Activated CD8-positive, alpha-beta T cell treated with anti-CD3 and anti-CD28 coated beads, Interleukin-2, amount 10 ng/mL, durations not matched to agents 7 days and 5 days (primary cell): ENCODE results near the gene SLC38A8. TPM values are rescaled to one million over a fixed set of nuclear protein-coding genes. Genes with fewer than 3 reads are reported as not detected.

ENCODE experiments used
- ATAC-seq: fragments of 150-1000 bp; cut with Tn5 transposase; one replicate; pipeline ENCODE4 v1.10.0; 2021; ENCODE audit warnings: moderate library complexity
- CTCF ChIA-PET: fragments of 350-600 bp; sonication (Branson Sonifier 250); formaldehyde crosslinking; loops from one replicate; lab custom pipeline; 2021; ENCODE audit warnings: antibody characterized with exemption; lab: Charles Lee
- POLR2A ChIA-PET: fragments of 350-600 bp; sonication (Branson Sonifier 250); formaldehyde crosslinking; loops from one replicate; lab custom pipeline; 2021; ENCODE audit warnings: antibody characterized with exemption; lab: Charles Lee
- DNase-seq: peaks from one replicate; pipeline ENCODE4 v3.0.0-alpha.2; 2020
- H3K27ac Mint-ChIP-seq: one replicate; pipeline ENCODE4 v1.8.0; 2021; ENCODE audit warnings: mild to moderate bottlenecking, mixed read lengths
- H3K27me3 Mint-ChIP-seq: one replicate; pipeline ENCODE4 v1.8.0; 2021; ENCODE audit warnings: low read depth, mixed read lengths
- H3K36me3 Mint-ChIP-seq: one replicate; pipeline ENCODE4 v1.8.0; 2021; ENCODE audit warnings: low read depth, mixed read lengths
- H3K4me1 Mint-ChIP-seq: one replicate; pipeline ENCODE4 v1.8.0; 2021; ENCODE audit warnings: low read depth, mixed read lengths
- H3K4me3 Mint-ChIP-seq: one replicate; pipeline ENCODE4 v1.8.0; 2021; ENCODE audit warnings: mild to moderate bottlenecking, mixed read lengths
- H3K9me3 Mint-ChIP-seq: one replicate; pipeline ENCODE4 v1.8.0; 2022; ENCODE audit warnings: mixed read lengths; ENCODE audit not compliant: insufficient read depth
- total RNA-seq, 2 experiments: library from RNA; stranded (reverse); gene quantifications; one replicate each; pipeline ENCODE4 v1.2.3, GENCODE V29; 2021

SLC38A8 gene
- total RNA-seq, 2 experiments from 2014 or later, result not detected

DNA sequence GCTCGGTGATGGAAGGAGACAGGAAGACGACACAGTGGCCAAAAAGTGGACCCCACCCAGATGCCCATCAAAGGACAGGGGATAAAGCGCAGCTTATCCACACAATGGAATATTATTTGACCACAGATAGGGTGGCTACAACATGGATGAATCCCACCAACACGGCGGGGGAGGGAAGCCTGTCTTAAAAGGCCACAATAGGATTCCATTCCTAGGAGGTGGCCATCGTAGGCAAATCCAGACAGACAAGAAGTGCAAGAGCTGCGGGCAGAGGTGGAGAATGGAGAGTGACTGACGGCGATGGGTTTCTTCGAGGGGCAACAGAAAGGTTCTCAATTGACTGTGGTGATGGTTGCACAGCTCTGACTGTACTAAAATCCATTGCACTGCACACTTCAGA, 16.0 kb downstream of the SLC38A8 start:
- Mint-ChIP-seq H3K27me3 (peaks cover 26% of the 10 kb centered on the region), H3K27ac (no peak overlapping the region), H3K36me3 (no peaks in the 10 kb centered on the region), H3K4me1 (peaks cover 18% of the 10 kb centered on the region), H3K9me3 (peaks cover 1% of the 10 kb centered on the region), H3K4me3 (no peak overlapping the region)
- DNase-seq (no peak), ATAC-seq (no peak)
- CTCF ChIA-PET, result no interaction called here
- POLR2A ChIA-PET, result no interaction called here

DNA sequence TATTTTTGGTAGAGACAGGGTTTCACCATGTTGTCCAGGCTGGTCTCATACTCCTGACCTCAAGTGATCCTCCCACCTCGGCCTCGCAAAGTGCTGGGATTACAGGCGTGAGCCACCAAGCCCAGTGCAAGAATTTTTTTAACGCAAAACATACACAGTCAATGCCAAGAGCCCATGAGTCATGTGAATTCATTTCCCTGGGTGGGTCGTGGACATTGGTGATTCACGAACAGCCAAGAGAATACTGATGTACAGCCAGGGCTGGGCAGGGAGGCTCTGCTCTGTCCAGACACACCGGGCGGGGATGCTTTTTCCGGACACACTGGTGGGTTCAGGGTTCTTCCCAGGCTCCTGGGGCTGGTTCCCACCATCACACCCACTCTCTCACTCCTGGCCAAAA, 17.7 kb downstream of the SLC38A8 start:
- peaks cover 15% of the 10 kb centered on the region for H3K27me3 Mint-ChIP-seq
- no peak for DNase-seq
- ATAC-seq, result no peak
- no peak overlapping the region for H3K4me3 Mint-ChIP-seq
- ChIA-PET CTCF (no interaction called here), POLR2A (no interaction called here)
- no peaks in the 10 kb centered on the region for H3K36me3 Mint-ChIP-seq
- no peak overlapping the region for H3K27ac Mint-ChIP-seq
- peaks cover 12% of the 10 kb centered on the region for H3K4me1 Mint-ChIP-seq
- H3K9me3 Mint-ChIP-seq, result peaks cover 5% of the 10 kb centered on the region

DNA sequence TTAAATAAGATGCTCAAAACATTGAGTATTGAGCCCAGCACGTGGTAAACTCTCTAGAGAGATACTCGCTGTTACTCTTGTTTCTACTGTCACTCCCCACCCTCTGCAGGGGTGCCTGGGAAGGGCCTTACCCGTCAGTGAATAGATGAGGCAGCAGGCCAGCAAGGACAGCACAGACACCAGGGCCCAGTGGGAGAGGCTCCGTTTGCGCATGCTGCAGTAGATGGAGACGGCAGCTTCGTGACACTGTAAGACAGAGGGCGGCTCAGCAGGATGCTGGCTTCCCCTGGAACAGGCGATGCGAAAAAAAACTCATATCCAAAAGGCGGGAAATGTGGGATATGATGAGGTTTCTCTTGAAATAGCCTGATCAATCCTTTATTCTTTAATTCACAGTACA, 20.0 kb downstream of the SLC38A8 start:
- Mint-ChIP-seq H3K27me3 (peaks cover 13% of the 10 kb centered on the region), H3K36me3 (no peaks in the 10 kb centered on the region), H3K9me3 (peaks cover 5% of the 10 kb centered on the region), H3K4me3 (no peak overlapping the region), H3K27ac (no peak overlapping the region), H3K4me1 (no peaks in the 10 kb centered on the region)
- DNase-seq (no peak), ATAC-seq (no peak)
- ChIA-PET CTCF (no interaction called here), POLR2A (no interaction called here)

DNA sequence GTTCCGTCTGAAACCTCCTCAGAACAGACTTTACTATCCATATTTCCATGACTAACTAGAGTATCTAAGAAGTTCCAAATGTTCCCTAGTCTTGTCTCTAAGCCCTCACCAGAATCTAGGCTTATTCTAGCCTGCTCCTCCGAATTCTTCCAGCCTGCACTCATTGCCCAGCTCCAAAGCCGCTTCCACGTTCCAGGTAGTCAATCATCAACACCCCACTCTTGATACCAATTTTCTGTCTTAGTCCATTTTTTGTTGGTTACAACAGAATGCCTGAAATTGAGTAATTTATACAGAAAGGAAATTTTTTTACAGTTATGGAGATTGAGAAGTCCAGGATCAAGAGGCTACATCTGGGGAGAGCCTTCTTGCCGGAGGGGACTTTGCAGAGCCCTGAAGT, 21.1 kb downstream of the SLC38A8 start:
- Mint-ChIP-seq H3K27me3 (peaks cover 6% of the 10 kb centered on the region), H3K4me3 (no peak overlapping the region), H3K36me3 (no peaks in the 10 kb centered on the region), H3K27ac (no peak overlapping the region), H3K9me3 (peaks cover 5% of the 10 kb centered on the region), H3K4me1 (no peaks in the 10 kb centered on the region)
- POLR2A ChIA-PET, result no interaction called here
- ATAC-seq (no peak), DNase-seq (no peak)
- CTCF ChIA-PET, result no interaction called here

DNA sequence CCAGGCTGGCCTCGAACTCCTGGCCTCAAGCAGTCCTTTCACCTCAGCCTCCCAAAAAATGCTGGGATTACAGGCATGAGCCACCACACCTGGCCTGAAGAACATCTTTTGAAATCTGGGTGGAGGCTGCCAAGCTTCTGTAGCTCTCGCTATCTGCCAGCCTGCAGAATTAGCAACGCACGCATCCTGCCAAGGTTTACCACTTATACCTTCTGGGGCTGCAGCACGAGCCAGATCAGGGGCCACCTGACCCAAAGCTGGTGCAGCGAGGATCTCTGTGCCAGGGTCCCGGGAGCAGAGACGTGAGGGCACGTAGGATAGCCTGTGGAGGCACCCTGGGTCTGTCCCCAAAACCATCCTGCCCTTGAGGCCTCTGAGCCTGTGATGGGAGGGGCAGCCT, 22.2 kb downstream of the SLC38A8 start:
- no peaks in the 10 kb centered on the region for H3K4me1 Mint-ChIP-seq
- no peak for DNase-seq
- no peak overlapping the region for H3K27ac Mint-ChIP-seq
- ATAC-seq, result no peak
- H3K9me3 Mint-ChIP-seq, result peaks cover 5% of the 10 kb centered on the region
- H3K36me3 Mint-ChIP-seq, result no peaks in the 10 kb centered on the region
- peaks cover 4% of the 10 kb centered on the region for H3K27me3 Mint-ChIP-seq
- no peak overlapping the region for H3K4me3 Mint-ChIP-seq
- ChIA-PET CTCF (no interaction called here), POLR2A (no interaction called here)

DNA sequence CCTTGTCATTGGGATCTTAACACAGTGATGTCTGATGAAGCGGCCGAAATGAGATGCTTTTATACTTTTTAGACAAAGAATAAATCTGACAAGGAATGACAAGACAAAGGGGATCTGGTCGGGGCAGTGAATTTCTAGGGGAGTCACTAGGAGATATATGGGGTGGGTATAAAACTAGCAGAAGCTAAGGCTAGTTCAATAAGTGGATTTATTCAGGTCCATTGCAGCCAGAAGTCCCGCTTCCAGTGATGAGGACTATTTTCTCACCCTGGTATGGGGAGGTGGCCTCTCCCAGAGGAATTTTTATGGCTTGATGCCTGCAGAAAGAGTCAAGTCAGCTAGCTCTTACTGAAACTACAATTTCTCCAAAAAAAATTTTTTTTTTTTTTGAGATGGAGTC, 23.9 kb downstream of the SLC38A8 start:
- Mint-ChIP-seq H3K27ac (no peak overlapping the region), H3K27me3 (peaks cover 4% of the 10 kb centered on the region), H3K4me1 (peaks cover 6% of the 10 kb centered on the region), H3K36me3 (no peaks in the 10 kb centered on the region), H3K9me3 (peaks cover 5% of the 10 kb centered on the region), H3K4me3 (no peak overlapping the region)
- ChIA-PET POLR2A (no interaction called here), CTCF (no interaction called here)
- DNase-seq (no peak), ATAC-seq (no peak)

DNA sequence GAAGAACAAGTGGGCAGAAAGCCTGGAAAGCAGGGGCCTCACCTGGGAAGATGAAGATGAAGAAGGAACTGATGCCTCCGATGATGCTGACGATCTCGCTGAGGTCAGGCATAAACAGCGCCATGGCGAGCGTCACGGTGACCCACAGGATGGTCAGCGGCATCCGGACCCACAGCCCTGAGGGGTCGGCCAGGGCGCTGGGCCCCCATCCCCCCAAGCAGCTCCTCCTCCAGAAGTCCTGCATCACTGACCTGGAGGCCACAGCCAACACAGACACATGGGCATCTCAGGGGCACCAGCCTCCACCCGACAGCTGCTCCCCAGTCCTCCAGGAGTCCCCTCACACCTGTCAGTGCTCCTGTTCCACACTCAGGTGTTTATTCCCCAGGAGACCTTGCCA, 26.1 kb downstream of the SLC38A8 start:
- Mint-ChIP-seq H3K4me1 (peaks cover 6% of the 10 kb centered on the region), H3K27ac (no peak overlapping the region), H3K36me3 (no peaks in the 10 kb centered on the region), H3K4me3 (no peak overlapping the region), H3K9me3 (peaks cover 2% of the 10 kb centered on the region), H3K27me3 (no peaks in the 10 kb centered on the region)
- ChIA-PET POLR2A (no interaction called here), CTCF (no interaction called here)
- ATAC-seq (no peak), DNase-seq (no peak)

DNA sequence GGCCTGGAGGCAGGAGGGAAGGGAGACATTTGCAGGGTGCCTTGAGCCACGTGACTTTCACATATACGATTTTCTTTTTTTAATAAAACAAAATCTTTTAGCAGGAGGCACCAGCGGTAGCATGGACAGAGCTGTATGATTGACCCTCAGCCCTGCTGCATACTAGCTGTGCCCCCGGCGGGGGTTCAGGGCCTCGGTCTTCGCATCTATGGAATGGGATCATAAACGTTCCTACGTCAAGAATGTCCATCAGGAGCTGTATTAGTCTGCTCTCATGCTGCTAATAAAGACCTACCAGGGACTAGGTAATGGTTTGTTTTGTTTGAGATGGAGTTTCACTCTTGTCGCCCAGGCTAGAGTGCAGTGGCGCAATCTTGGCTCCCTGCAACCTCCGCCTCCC, 27.2 kb downstream of the SLC38A8 start:
- Mint-ChIP-seq H3K4me3 (no peak overlapping the region), H3K4me1 (peaks cover 6% of the 10 kb centered on the region), H3K27ac (no peak overlapping the region), H3K36me3 (no peaks in the 10 kb centered on the region), H3K9me3 (no peaks in the 10 kb centered on the region), H3K27me3 (no peaks in the 10 kb centered on the region)
- POLR2A ChIA-PET, result no interaction called here
- ATAC-seq (no peak), DNase-seq (no peak)
- CTCF ChIA-PET, result interaction anchor here (1.4 kb wide), 1 partner anchor 29 kb away, joined by 3 read pairs; no protein-coding TSS in a partner anchor

DNA sequence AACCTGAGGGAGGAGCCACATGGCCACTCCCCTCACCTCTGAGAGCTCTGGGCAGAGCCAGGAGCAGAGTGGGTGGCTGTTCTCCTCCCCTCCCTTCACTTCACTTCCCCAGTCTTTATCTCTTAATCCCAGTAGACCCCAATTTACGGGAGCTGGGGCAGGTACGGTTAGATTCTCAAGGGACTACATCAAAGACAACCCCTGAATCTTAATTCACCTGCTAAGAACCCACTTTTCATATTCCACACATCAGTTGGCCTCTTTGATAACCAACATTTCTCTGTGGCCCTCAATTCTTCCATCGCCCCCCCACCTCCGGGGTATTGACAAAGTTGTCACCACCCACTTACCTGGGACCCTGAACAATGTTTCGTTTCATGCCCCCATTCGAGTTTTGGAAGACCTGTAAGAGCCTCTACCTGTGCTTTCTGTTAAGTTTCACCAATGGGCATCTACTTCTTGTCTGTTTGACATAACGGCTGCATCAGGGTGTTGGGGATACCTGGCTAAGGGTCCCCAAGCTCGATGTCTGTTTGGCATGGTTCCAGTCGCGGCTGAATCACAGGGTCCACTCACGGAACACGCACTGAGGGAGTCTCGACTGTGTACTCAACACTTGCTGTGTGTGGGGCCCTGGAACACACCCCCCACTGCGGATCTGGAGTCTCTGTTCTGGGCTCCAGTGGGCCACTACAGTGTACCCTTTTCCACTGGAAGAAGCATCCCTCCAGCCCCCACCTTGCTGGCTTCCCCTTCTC, 27.8 kb downstream of the SLC38A8 start:
- Mint-ChIP-seq H3K36me3 (no peaks in the 10 kb centered on the region), H3K9me3 (no peaks in the 10 kb centered on the region), H3K4me1 (peaks cover 6% of the 10 kb centered on the region), H3K27ac (no peak overlapping the region), H3K4me3 (no peak overlapping the region), H3K27me3 (no peaks in the 10 kb centered on the region)
- POLR2A ChIA-PET, result no interaction called here
- CTCF ChIA-PET, result interaction anchor here (1.4 kb wide), 1 partner anchor 29 kb away, joined by 3 read pairs; no protein-coding TSS in a partner anchor
- DNase-seq (no peak), ATAC-seq (no peak)

DNA sequence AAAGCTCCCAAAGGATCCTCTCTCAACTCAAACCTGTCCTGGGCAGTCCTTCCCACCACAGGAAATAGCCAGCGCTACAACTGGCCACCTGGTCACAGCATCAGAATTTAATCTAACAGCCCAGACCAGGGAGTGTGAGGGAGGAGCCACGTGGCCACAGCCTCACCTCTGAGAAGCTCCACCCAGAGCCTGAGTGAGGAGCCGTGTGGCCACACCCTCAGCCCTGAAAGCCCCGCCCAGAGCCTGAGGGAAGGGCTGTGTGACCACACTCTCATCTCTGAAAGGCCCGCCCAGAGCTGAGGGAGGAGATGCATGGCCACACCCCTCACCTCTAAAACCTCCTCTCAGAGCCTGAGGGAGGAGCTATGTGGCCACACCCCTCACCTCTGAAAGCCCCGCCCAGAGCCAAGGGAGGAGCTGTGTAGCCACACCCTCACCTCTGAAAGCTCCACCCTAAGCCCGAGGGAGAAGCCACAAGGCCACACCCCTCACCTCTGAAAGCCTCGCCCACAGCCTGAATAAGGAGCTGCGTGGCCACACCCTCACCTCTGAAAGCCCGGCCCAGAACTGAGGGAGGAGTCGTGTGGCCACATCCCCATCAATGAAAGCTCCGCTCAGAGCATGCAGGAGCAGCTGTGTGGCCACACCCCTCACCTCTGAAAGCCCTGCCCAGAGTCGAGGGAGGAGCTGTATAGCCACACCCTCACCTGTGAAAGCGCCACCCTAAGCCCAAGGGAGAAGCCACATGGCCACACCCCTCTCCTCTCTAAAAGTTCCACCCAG, 28.6 kb downstream of the SLC38A8 start:
- no peak overlapping the region for H3K27ac Mint-ChIP-seq
- peaks cover 6% of the 10 kb centered on the region for H3K4me1 Mint-ChIP-seq
- POLR2A ChIA-PET, result no interaction called here
- H3K9me3 Mint-ChIP-seq, result no peaks in the 10 kb centered on the region
- no peaks in the 10 kb centered on the region for H3K27me3 Mint-ChIP-seq
- CTCF ChIA-PET, result interaction anchor here (1.4 kb wide), 1 partner anchor 30 kb away, joined by 3 read pairs; no protein-coding TSS in a partner anchor
- peak; percentile 73 for DNase-seq
- H3K36me3 Mint-ChIP-seq, result no peaks in the 10 kb centered on the region
- peak; percentile 80 for ATAC-seq
- no peak overlapping the region for H3K4me3 Mint-ChIP-seq

DNA sequence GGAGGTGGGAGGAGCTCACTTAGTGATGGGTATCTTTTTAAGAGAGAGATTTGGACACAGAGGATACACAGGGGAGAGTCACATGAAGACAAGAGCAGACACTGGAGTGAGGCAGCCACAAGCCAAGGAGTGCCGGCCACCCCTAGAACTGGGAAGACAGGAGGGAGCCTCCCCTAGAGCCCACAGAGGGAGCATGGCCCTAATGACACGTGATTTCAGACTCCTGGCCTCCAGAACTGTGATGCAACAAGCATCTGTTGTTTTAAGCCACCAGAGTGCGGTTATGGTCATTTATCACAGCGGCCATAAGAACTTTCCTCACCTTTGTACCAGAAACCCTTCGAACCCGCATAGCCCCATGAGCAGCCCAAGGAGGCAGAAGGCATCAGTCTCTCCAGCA, 33.3 kb downstream of the SLC38A8 start:
- Mint-ChIP-seq H3K4me3 (no peak overlapping the region), H3K27me3 (peaks cover 2% of the 10 kb centered on the region), H3K9me3 (no peaks in the 10 kb centered on the region), H3K36me3 (no peaks in the 10 kb centered on the region), H3K27ac (no peak overlapping the region), H3K4me1 (peaks cover 3% of the 10 kb centered on the region)
- DNase-seq (no peak), ATAC-seq (no peak)
- POLR2A ChIA-PET, result no interaction called here
- CTCF ChIA-PET, result no interaction called here

DNA sequence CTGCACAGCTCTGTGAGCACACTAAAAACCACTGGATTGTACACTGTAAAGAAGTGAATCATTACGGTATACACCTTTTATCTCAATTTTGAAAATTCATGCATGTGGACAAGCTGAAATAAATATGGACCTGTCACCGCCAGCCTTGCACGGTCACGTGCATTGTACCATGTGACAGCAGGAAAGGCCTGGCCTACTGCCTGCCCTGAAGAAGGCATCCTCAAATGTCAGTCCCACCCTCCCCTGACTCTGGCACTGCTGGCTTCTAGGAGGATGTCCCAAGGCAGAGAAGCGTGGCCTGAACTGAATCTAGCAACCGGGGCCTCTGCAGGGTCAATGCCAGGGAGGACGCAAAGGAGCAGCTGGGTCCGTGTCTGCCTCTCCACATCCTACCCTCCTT, 34.6 kb downstream of the SLC38A8 start:
- no peaks in the 10 kb centered on the region for H3K9me3 Mint-ChIP-seq
- H3K4me1 Mint-ChIP-seq, result no peaks in the 10 kb centered on the region
- POLR2A ChIA-PET, result no interaction called here
- no peak overlapping the region for H3K4me3 Mint-ChIP-seq
- DNase-seq, result no peak
- H3K27ac Mint-ChIP-seq, result no peak overlapping the region
- CTCF ChIA-PET, result no interaction called here
- H3K27me3 Mint-ChIP-seq, result peaks cover 2% of the 10 kb centered on the region
- H3K36me3 Mint-ChIP-seq, result no peaks in the 10 kb centered on the region
- no peak for ATAC-seq
